ENCODE data around the gene NUDT3. TPM values are rescaled to one million over a fixed set of nuclear protein-coding genes. Genes with fewer than 3 reads are reported as not detected.
A peak's percentile ranks its signal among the peaks of the same experiment; 100 is the strongest.

Gene NUDT3
- total and polyA plus RNA-seq, 9 of the 15 experiments (the other 6 are each of a cell fraction or from before 2014, with no cell fraction given): 5.4 to 81.2 (median 56.4) TPM

DNA sequence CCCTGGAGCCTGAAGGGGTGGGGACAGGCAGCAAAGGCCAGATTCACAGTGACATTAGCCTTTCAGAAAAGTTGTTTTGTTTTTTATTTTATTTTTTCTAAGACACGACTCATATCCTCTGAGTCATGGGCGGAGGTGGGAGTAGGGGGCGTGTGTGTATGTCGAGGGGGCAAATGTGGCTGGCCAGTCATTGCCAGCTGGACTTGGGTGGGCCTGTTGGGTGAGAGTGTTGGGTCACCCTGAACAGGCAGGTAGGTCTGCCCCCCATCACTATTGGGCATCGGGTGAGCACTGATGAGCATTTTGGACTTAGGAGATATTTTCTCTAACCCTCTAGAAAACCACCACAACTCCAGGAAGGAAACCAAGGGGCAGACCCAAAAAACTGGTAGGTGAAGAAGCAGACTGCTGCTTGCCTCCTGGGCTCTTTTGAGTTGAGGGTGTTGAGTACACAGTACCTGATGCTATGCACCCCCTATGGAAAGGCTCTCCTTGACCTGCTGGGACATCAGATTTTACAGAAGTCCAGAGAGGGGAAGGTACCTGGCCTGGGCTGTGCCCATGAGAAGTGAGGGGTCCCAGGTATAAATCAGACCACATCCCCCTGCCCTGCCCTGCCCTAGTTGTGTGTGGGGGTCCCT is 149.2 kb downstream of the NUDT3 start (continued):
- TF ChIP-seq, protein P1, sequence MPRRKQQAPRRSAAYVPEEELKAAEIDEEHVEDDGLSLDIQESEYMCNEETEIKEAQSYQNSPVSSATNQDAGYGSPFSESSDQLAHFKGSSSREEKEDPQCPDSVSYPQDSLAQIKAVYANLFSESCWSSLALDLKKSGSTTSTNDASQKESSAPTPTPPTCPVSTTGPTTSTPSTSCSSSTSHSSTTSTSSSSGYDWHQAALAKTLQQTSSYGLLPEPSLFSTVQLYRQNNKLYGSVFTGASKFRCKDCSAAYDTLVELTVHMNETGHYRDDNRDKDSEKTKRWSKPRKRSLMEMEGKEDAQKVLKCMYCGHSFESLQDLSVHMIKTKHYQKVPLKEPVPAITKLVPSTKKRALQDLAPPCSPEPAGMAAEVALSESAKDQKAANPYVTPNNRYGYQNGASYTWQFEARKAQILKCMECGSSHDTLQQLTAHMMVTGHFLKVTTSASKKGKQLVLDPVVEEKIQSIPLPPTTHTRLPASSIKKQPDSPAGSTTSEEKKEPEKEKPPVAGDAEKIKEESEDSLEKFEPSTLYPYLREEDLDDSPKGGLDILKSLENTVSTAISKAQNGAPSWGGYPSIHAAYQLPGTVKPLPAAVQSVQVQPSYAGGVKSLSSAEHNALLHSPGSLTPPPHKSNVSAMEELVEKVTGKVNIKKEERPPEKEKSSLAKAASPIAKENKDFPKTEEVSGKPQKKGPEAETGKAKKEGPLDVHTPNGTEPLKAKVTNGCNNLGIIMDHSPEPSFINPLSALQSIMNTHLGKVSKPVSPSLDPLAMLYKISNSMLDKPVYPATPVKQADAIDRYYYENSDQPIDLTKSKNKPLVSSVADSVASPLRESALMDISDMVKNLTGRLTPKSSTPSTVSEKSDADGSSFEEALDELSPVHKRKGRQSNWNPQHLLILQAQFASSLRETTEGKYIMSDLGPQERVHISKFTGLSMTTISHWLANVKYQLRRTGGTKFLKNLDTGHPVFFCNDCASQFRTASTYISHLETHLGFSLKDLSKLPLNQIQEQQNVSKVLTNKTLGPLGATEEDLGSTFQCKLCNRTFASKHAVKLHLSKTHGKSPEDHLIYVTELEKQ (CRISPR knock-in tag; IDR thresholded peaks at IDR 0.05): no peak
- TF ChIP-seq BRCA1 (IDR thresholded peaks at IDR 0.05): no peak
- TF ChIP-seq BRCA1 (CRISPR knock-in tag; IDR thresholded peaks at IDR 0.05): peak; percentile 43; the same call in 1 of the 2 replicates
- TF ChIP-seq, protein P2, sequence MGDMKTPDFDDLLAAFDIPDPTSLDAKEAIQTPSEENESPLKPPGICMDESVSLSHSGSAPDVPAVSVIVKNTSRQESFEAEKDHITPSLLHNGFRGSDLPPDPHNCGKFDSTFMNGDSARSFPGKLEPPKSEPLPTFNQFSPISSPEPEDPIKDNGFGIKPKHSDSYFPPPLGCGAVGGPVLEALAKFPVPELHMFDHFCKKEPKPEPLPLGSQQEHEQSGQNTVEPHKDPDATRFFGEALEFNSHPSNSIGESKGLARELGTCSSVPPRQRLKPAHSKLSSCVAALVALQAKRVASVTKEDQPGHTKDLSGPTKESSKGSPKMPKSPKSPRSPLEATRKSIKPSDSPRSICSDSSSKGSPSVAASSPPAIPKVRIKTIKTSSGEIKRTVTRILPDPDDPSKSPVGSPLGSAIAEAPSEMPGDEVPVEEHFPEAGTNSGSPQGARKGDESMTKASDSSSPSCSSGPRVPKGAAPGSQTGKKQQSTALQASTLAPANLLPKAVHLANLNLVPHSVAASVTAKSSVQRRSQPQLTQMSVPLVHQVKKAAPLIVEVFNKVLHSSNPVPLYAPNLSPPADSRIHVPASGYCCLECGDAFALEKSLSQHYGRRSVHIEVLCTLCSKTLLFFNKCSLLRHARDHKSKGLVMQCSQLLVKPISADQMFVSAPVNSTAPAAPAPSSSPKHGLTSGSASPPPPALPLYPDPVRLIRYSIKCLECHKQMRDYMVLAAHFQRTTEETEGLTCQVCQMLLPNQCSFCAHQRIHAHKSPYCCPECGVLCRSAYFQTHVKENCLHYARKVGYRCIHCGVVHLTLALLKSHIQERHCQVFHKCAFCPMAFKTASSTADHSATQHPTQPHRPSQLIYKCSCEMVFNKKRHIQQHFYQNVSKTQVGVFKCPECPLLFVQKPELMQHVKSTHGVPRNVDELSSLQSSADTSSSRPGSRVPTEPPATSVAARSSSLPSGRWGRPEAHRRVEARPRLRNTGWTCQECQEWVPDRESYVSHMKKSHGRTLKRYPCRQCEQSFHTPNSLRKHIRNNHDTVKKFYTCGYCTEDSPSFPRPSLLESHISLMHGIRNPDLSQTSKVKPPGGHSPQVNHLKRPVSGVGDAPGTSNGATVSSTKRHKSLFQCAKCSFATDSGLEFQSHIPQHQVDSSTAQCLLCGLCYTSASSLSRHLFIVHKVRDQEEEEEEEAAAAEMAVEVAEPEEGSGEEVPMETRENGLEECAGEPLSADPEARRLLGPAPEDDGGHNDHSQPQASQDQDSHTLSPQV (IDR thresholded peaks at IDR 0.05): peak; percentile 58
- TF ChIP-seq TARDBP (IDR thresholded peaks at IDR 0.05): no peak
- TF ChIP-seq, protein P3, sequence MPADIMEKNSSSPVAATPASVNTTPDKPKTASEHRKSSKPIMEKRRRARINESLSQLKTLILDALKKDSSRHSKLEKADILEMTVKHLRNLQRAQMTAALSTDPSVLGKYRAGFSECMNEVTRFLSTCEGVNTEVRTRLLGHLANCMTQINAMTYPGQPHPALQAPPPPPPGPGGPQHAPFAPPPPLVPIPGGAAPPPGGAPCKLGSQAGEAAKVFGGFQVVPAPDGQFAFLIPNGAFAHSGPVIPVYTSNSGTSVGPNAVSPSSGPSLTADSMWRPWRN (IDR thresholded peaks at IDR 0.05; ENCODE audit: low read depth): no peak
- TF ChIP-seq ILF3 (IDR thresholded peaks at IDR 0.05; ENCODE audit: borderline replicate concordance): no peak
- TF ChIP-seq MIER1 (IDR thresholded peaks at IDR 0.05; ENCODE audit: low read depth): no peak
- TF ChIP-seq, protein P4, sequence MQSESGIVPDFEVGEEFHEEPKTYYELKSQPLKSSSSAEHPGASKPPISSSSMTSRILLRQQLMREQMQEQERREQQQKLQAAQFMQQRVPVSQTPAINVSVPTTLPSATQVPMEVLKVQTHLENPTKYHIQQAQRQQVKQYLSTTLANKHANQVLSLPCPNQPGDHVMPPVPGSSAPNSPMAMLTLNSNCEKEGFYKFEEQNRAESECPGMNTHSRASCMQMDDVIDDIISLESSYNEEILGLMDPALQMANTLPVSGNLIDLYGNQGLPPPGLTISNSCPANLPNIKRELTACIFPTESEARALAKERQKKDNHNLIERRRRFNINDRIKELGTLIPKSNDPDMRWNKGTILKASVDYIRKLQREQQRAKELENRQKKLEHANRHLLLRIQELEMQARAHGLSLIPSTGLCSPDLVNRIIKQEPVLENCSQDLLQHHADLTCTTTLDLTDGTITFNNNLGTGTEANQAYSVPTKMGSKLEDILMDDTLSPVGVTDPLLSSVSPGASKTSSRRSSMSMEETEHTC (IDR thresholded peaks at IDR 0.05): no peak
- no peak for TF ChIP-seq CCNT2 (IDR thresholded peaks at IDR 0.05; ENCODE audit: borderline replicate concordance, extremely low read depth, insufficient read length, low read depth, low read length)
- no peak for TF ChIP-seq NELFE (IDR thresholded peaks at IDR 0.05; ENCODE audit: insufficient read depth, insufficient read length)
- TF ChIP-seq XRCC3 (IDR thresholded peaks at IDR 0.05): no peak
- TF ChIP-seq, protein P5, sequence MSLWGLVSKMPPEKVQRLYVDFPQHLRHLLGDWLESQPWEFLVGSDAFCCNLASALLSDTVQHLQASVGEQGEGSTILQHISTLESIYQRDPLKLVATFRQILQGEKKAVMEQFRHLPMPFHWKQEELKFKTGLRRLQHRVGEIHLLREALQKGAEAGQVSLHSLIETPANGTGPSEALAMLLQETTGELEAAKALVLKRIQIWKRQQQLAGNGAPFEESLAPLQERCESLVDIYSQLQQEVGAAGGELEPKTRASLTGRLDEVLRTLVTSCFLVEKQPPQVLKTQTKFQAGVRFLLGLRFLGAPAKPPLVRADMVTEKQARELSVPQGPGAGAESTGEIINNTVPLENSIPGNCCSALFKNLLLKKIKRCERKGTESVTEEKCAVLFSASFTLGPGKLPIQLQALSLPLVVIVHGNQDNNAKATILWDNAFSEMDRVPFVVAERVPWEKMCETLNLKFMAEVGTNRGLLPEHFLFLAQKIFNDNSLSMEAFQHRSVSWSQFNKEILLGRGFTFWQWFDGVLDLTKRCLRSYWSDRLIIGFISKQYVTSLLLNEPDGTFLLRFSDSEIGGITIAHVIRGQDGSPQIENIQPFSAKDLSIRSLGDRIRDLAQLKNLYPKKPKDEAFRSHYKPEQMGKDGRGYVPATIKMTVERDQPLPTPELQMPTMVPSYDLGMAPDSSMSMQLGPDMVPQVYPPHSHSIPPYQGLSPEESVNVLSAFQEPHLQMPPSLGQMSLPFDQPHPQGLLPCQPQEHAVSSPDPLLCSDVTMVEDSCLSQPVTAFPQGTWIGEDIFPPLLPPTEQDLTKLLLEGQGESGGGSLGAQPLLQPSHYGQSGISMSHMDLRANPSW (CRISPR knock-in tag; IDR thresholded peaks at IDR 0.05): no peak
- TF ChIP-seq DMBX1 (CRISPR knock-in tag; IDR thresholded peaks at IDR 0.05; ENCODE audit: borderline replicate concordance): no peak
- 0 out of 4 replicates have a peak, but pooled peaks of 1 of the 2 experiments have one; percentile 36 for TF ChIP-seq HDAC1 (IDR thresholded peaks at IDR 0.05)
